Activated T-cell treated with anti-CD3 and anti-CD28 coated beads for 48 hours (primary cell): ENCODE data around the gene CSF2.

Experiments
- DNase-seq: peaks from one replicate; pipeline ENCODE4 v3.0.0-alpha.2; 2020; ENCODE audit warnings: low read depth

Gene CSF2

DNA sequence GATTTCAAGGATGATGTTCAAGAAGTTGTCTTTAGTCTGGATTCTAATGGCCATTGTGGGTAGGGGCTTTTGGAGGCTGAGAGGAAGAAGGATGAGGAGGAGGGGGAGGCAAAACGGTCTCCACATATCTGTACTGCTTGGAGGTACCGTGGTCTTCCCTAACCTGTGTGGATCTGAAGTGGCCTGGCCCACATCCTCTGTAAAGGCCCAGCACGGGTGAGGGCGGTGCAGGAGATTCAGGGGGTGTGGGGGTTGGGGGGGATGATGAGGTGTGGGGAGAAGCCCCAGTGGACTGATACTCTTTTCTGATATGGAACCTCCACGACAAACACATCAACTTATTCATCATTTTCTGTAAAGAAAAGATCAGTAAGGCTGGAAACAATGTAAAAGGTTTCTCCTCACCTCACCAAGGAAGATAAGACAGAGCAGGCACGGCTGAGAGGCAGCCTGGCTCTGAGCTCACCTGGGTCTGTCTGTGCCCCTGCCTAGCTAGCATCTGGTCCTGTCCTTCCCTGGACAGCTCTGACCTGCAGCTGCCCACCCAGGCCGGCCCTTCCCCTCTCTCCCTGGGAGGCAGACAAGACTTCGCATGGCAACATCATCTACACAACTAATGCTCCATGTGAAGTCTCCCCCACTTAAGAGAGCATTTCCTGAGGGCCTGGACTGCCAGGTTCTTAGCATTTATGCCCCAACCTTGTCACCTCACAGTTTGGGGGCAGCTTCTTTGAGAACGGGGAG is 18.7 kb upstream of the CSF2 start:
- DNase-seq = no peak

DNA sequence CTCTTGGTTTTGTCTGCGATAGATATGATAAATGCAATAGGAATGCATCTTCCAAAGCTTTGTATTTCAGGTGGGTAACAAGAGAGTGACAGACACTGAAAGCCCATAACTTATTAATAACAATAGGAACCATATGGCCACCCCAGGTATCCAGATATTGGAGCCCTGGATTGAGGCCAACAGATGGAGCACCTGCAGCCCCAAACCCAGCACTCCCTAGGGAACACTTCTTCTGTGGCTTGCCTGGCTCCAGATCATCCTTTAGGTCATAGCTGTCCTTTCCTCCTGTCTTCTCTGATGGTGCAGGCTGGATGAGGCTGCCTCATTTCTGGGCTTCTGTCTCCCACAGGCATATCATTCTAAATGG is 18.2 kb upstream of the CSF2 start:
- no peak for DNase-seq

DNA sequence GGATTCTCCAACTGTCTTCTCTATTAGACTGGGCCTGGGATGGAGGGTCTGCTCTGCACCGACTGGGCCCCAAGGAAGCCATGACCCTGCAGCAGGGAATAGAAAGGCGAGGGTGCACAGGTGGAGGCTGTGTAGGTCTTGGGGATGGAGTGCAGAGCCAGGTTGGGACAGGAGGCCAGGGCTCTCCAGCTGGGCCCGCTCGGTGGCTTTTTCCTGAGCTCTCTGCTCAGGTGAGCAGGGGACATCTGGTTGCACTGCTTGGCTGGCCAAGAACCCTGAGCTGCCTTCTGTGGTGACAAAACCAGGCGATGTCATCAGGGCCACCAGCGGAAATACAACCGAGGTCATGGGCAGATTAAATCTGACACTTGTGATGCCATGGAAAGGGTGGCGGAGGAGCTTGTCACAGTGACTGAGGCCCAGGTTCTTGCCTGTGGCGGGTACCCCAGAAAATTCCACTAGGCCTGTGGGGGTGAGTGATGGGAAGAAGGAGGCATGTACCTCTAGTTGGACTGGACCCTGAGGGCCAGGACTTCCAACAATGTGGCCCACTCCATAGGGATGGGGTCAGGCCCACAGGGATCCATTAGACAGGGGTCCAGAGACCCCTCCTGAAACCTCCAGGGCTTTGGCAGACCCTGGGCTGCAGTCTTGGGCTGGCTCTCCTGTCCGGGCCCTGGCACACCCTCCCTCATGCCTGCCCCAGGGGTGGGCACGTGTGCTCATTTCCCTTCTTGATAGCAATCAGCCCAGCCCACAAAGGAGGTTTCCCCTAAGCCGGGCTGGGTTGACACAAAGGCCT is 17.6 kb upstream of the CSF2 start:
- DNase-seq = no peak

DNA sequence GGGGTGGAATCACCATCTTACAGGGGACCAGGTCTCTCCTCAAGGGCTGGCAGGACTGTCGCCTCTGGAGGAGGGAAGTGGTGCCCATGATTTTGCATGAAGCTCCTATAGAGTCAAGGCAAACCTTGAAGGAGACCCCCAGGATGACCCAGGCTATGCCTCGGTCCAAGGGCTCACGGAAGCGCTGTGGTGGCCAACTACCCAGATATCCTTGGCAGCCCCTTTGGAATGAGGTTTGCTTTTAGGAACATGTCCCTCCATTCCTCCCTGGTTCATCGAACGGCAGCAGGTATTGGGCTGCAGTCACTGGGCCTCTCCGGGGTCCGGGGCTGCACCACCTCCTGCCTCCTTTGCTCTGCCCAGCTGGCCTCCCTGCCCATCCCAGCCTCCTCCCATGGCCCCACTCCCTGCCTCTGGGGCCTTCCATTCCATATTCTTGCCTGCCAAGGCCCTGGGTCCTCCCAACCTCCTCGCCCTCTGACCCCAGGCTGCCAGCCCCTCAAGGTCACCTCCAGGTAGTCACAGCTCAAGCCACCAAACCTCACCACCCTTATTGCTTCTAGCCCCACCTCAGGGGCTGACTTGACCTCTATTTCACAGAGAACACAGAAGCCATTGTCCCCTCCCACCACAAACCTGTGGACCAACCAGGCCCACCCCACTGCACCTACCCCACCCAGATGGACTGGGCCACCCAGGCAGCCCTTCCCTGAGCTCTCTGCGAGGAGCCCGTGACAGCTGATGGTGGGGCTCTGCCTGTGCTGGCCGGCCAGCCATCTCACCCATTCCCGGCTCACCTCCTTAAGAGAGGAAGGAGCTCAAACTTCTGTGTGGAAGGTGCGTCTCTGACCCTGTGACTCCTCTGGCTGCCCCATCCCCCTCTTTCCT is 16.7 kb upstream of the CSF2 start:
- no peak for DNase-seq

DNA sequence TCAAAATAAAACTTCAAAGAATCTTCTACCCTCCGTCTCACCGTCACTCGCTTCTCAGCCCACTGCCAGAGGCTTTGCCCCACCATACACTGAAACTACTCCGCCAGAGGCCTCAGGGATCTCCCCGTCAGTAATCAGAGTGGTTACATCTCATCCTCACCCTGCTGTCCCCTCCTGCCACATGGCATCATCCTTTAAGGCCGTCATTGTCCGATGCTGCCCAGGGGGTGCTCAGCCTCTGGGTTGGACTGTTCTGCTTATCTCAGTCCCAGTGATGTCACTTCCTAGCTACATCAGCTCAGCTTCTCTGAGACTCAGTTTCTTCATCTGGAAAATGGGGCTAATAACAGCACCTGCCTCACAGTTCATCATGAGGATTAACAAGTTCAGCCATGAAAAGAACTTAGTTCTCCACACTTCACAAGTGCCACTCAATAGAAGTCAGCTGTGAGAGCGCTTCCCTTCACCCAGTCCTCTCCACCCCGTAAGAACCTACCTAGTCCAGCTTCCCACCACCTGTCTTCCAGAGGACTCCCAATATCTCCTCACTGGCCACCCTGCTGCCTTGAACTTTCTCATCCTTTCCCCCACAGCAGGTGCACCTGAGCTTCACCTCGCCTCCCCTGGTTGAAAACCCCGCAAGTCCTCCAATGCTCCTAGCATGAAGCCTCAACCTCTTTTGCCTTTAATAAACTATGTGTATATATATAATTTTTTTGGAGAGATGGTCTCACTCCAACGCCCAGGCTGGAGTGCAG is 15.9 kb upstream of the CSF2 start:
- DNase-seq = no peak

DNA sequence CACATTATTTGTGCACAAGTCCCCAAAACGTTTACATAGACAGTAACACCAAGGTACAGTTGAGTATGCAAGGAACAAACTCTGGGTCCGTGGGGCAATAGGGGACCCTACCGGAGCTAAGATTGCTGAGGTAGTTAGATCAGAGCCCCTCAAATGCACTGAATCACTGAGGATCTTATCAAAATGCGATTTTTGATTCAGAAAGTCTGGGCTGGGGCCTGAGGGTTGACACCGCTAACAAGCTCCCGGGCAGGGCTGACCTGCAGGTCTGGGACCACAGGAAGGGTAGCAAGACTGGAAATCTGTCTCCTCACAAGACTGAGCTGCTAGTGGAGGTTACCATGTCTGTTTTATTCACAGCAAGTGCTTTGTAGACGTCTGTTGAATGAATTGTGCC is 14.9 kb upstream of the CSF2 start:
- DNase-seq = no peak

DNA sequence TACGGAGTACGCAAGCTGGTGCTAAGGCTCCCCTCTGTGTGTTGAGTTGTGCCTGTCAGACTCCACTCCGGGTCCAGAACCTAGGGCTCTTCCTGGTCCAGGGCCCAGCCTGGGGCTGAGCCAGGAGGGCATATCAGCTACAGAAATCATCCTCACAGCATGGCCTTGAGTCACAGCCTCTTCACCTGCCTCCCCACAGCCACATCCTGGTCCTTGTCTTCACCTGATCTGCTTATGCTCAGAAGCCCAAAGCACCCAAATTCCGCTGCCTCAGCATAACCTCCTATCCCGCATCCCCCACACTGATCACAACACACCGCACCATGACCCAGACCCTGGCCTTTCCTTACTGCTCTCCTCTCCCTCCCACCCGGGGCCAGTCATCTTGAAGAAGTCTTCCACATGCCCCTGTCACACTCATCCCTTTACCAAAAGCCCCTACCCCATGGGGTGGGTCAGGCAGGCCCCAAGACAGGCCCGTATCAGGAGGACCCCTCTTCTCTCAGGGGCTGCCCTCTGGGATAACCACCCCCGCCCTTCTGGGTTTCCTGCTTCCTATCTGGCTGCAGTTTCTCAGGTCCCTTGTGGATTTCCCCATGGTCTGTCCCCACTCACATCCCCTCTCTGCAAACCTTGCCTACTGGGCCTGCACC is 14.4 kb upstream of the CSF2 start:
- DNase-seq = no peak

DNA sequence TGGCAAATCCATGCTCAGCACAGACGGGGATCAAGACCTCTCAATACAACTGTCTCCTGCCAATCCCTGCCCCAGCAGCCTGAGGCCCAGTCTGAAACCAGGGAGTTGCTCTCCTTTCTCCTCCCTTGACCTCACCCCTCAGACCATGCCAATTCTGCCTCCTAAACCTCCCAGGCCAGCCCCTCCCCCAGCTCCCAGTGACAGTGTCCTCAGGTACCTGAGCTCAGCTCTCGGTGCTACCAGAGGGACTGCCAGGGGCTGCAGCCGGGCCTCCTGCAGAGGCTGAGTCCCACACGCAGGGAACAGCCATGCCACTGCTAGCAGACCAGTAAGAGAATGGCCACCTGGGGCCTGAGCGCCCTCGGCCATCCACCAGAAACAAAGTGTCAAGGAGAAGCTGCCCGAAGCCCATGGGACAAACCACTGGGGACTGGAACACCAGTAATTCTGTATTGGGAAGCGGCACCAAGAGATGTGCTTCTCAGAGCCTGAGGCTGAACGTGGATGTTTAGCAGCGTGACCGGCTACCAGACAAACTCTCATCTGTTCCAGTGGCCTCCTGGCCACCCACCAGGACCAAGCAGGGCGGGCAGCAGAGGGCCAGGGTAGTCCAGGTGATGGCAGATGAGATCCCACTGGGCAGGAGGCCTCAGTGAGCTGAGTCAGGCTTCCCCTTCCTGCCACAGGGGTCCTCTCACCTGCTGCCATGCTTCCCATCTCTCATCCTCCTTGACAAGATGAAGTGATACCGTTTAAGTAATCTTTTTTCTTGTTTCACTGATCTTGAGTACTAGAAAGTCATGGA is 13.7 kb upstream of the CSF2 start:
- DNase-seq = no peak

DNA sequence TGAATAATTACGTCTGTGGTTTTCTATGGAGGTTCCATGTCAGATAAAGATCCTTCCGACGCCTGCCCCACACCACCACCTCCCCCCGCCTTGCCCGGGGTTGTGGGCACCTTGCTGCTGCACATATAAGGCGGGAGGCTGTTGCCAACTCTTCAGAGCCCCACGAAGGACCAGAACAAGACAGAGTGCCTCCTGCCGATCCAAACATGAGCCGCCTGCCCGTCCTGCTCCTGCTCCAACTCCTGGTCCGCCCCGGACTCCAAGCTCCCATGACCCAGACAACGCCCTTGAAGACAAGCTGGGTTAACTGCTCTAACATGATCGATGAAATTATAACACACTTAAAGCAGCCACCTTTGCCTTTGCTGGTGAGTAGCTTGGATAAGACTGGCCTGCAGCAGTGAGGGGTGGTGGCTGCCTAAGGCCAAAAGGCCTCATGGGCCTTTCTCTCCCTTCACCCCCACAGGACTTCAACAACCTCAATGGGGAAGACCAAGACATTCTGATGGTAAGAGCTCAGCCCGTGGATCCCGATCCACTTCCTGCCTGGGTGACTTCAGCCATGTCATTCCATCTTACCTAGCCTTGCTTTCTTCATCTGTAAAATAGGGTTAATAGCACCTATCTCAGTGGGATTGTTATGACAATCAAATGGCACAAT is 13.0 kb upstream of the CSF2 start, which contains the start of gene IL3:
Gene IL3 (plus strand): TSS at position 155 of the 661 bp plus-strand sequence. CDS start 52 bp downstream, at position 207.
- no peak for DNase-seq

DNA sequence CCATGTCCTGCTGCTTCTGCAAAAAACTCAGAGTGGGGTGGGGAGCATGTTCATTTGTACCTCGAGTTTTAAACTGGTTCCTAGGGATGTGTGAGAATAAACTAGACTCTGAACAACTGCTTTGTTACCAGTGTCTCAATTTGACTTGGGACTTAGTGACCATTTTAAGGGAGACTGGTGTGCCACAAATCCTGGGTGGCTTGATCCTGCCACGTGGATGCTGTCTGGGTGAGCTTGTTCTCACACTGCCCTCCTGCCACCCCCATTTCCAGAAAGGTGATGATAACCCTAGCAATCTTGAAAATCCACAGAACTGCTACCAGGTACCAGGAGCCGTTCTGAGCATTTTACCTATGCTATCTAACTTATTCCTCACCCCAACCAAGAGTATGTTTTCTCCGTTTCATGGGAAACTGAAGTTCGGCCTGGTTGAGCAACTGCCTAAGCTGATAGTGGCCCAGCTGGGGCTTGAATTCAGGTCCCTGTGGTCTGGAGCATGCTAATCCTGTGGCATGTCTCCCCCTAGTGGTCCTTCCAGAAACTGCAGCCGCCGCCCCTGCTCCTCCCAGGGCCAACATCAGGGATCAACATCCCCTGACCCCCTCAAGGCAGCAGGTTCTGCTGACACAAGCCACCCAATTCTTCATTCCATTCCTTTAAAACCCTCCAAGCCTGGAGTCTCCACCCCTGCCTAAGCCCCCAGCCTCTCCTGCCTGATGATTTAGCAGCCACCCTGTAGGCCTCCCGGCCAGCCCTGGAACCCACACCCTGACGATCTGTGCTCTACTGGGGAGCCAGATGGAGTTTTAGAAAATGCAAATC is 10.3 kb upstream of the CSF2 start:
- DNase-seq = peak; percentile 75

DNA sequence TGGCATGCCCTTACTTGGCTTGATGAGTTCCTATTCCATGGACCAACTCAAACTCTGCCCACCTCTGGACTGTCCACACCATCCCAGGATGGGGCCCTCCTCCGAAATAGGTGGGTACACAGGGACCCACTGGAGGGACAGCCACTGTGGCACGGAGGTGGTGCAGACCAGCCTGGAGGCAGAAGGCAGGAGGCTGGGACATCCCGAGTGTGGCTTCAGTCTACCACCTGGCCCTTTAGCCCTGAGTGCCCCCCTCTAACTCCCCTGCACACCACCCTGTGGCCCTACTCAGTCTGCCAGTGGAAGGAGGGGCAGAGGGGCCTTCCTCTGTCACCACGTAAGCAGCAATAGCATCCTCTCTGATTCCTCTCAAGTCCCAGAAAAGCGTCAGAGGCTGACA is 9.4 kb upstream of the CSF2 start:
- DNase-seq = no peak

DNA sequence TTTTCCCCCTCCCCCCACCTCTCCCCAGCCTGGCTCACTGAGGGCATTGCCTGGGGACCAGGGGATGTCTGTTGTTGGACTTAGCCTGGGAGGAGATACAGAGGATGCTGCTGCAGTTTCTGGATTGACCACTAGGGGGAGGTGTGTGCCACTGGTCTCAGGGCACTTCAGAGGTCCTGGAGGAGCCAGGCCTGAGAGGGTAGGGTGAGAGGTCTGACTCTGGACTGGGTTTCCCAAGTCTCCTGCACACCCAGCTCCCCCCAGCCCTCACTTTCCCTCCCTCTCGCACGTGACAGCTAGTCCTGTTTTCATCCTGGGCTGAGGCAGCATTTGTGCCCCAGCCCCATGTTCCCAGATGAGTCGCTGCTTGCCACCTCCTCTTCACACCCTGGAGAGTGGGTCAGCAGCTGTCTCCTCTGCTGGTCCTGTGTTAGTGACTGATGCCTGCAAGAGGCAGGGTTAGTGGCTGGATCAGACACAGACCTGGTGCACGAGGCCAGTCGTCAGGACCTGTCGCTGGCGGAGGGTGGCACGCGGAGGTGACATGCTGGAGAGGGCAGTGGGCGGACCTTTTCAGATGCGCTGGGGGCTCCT is 8.8 kb upstream of the CSF2 start:
- peak; percentile 79 for DNase-seq

DNA sequence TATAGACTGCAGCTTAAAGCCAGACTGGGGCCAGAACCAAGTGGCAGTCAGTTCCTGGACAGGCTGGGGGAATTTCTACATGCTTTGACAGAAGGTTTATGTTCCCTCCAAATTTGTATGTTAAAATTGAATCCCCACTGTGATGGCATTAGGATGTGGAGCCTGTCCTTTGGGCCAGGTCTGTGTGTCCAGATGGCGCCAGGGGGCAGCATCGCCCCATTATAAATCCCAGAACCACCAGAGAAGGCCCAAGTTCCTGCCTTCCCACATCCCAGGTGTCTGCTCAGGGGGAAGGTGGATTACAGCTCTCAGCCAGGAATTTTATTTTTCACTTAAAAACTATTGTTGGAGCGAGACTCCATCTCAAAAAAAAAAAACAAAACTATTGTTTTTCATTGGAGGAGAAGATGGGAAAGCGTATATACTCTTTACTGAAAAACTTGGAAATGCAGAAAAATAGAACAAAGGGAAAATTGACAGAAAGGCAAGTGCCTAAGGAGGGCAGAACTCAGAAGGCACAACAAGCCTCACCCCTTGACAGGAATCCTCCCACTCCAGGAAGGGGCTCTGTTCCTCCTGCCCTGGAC is 8.1 kb upstream of the CSF2 start:
- DNase-seq = peak; percentile 51

DNA sequence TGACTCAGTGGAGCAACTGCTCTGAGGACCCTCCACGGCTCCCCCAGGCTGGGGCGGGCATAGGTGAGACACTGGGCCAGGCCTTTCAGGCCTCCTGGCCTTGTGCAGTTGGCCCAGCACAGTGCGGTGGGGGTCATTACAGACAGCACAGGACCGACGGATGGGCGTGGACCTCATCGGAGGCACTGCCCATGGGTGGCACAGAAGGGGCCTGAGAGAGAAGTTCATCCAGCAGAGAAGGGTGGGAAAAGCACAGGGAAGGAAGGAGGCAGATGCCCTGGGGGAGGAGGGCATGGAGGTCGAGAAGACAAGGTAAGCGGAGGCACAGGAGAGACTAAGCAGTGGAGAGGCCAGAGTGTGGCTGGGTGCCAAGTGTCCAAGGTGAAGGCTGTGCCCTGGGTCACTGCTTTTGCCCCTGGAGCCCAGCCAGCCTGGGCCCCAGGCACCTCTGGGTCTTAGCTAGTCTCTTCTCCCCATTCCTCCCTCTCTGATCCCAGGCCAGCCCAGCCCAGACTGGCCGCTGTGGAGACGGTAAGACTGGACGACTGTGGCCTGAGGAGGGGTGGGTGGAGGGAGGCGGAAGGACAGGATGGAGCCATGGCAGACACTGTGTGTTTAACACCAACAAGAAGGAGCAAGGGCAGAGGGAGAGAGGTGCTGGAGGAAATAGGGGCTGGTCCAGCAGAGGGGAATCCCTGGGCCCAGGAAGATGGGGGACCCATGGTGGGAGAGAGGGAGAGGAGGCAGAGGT is 7.5 kb upstream of the CSF2 start:
- DNase-seq = no peak

DNA sequence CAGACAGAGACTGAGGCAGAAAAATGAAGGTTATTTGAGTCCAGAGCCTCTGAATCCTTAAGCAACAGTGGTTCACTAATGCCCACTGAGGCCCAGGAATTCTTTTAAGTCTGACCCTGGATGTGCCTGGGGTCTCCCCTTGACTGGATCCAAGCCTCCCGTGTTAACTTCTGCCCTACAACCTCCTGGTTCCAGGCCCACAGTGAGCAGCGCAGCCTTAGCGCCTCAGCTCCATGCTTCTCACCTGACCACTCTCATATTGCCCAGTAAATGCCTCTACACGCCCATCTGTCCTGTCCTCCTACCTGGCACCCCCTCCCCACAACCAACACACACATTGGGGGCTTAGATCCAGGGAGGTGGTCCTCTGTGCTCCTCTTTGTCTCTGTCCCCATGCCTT is 6.7 kb upstream of the CSF2 start:
- DNase-seq = no peak

DNA sequence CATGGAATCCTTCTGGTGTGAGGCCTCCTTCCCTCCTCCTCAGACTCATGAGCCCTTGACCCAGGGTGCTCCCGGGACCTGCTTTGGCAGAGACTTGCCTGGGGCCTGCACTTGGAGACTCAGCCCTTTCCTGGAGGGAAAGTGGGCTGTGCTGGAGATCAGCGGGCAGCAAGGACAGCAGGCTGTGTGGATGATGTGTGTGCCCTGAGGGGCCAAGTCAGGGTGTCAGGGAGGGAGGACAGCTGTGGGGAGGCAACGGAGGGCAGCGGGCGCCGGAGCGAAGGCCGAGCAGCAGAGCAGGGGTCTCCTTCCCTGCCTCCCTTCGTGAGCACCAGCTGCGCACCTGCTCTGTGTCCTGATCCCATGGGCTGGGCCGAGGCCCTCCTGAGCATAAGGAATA is 6.1 kb upstream of the CSF2 start:
- no peak for DNase-seq
